ENCODE data around the gene GPC6.

GRCh38 chr13:94227255-94227879, 1000.8 kb downstream of the GPC6 start:
- no peak for TF ChIP-seq CTCF (IDR thresholded peaks at IDR 0.05)
- no peak for TF ChIP-seq POLR2A (IDR thresholded peaks at IDR 0.05)

Measured in vagina (tissue), 2 donors.